ENCODE measurements around the gene LRCH4. TPM values are rescaled to one million over a fixed set of nuclear protein-coding genes. Genes with fewer than 3 reads are reported as not detected.

LRCH4 gene
- total and polyA plus RNA-seq, 2 donors (not counting 3 experiments of a cell fraction or from before 2014, with no cell fraction given): 32.1 to 56.1 TPM

DNA sequence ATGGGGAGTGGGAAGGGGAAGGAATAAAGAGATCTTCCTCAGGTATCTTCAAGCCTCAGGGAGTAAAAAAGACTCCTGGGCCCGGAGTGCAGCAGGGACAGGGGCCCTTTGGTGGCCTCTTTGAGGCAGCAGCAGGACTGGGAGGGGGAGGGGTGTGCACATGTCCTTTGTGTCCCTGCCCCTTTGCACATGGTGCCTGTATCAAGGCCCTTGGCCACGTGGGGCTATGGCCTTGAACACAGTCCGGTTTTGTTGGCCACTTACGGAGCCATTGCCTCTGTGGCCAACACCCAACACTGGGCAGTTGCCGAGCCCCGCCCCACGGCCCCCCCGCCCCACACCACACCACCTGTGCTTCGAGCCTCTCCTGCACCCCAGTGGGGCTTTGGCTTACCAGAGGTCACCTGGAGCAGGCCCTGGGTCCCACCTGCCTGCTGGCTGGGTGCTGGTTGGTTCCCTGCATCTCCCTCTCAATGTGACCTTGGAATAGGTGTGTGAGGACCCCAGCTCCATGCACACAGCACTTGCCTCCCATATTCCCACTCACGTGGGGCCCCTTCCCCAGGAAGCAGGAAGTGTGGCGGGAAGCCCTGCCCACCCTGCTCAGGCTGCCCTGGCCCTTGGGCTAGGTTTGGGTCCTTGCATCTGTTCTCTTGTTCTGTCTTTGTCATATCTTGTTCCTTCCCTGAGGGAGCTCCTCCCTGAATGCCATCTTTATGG lies 17.6 kb downstream of the LRCH4 start:
- no peak overlapping the region for H3K27ac ChIP-seq (ENCODE audit: insufficient read depth, low read depth, low read length)
- no peak overlapping the region for H3K9ac ChIP-seq (replicated peaks; ENCODE audit: extremely low read depth, insufficient read depth, low read length)
- dilution Hi-C loops (cut with MboI; ENCODE audit: extremely low pct_ligation_motif_present, low sequenced_read_pairs): no loop called here
- ChIA-PET CTCF (interaction anchor here (0.5 to 2.3 kb wide), 7 partner anchors 9 to 122 kb away, joined by 3 to 13 read pairs (median 4); partner anchors contain the start of genes FBXO24 and LRCH4), POLR2A (interaction anchor here (0.5 kb wide), 1 partner anchor 42 kb away, joined by 3 read pairs; no protein-coding TSS in a partner anchor)
- no peaks in the 10 kb centered on the region for H3K27me3 ChIP-seq (ENCODE audit: control insufficient read depth in 2 of 2, insufficient read depth in 2 of 2, low read length in 2 of 2)
- H2AFZ ChIP-seq (ENCODE audit: low read depth, low read length): no peak overlapping the region
- H3K36me3 ChIP-seq (ENCODE audit: control insufficient read depth in 2 of 2, extremely low read depth in 1 of 2, insufficient read depth in 2 of 2, low read length in 2 of 2): peaks cover 0 to 4% of the 10 kb centered on the region in 2 experiments
- intact Hi-C loops (cut with micrococcal nuclease): no loop called here
- H3K79me2 ChIP-seq (ENCODE audit: control insufficient read depth, insufficient read depth, low read length): no peaks in the 10 kb centered on the region
- DNase-seq (ENCODE audit: low read depth, low spot score) (no peak), FAIRE-seq (no peak)
- H3K4me3 ChIP-seq (replicated peaks in 1 of 3; ENCODE audit: insufficient read depth in 1 of 3, low read depth in 1 of 3, low read length in 3 of 3): no peak overlapping the region
- no peaks in the 10 kb centered on the region for H3K9me1 ChIP-seq (replicated peaks; ENCODE audit: control insufficient read depth, extremely low read depth, insufficient read depth, low read length)
- H3K4me2 ChIP-seq (ENCODE audit: insufficient read depth, low read length): no peak overlapping the region
- peaks cover 11% of the 10 kb centered on the region for H3K4me1 ChIP-seq (ENCODE audit: control insufficient read depth, extremely low read depth, insufficient read depth, low read length)
- no peaks in the 10 kb centered on the region for H3K9me3 ChIP-seq (replicated peaks; ENCODE audit: control insufficient read depth, insufficient read depth, low read length)
- BruUV-seq (replicated peaks): no TSS peak
- TF ChIP-seq FOS (IDR thresholded peaks at IDR 0.05; ENCODE audit: borderline replicate concordance, insufficient read depth, low read length) (no peak), POLR2A (IDR thresholded peaks at IDR 0.05; ENCODE audit: low read depth, low read length) (peak; percentile 16)
- H4K20me1 ChIP-seq (replicated peaks; ENCODE audit: control insufficient read depth, extremely low read depth, insufficient read depth, low read length): no peaks in the 10 kb centered on the region

- Histone ChIP-seq H3K79me2 (ENCODE audit: control insufficient read depth, insufficient read depth, low read length) (no peaks in the 10 kb centered on the region), H3K9ac (replicated peaks; ENCODE audit: extremely low read depth, insufficient read depth, low read length) (no peak overlapping the region), H3K27ac (ENCODE audit: insufficient read depth, low read depth, low read length) (no peak overlapping the region), H3K27me3 (ENCODE audit: control insufficient read depth in 2 of 2, insufficient read depth in 2 of 2, low read length in 2 of 2) (no peaks in the 10 kb centered on the region), H3K4me1 (ENCODE audit: control insufficient read depth, extremely low read depth, insufficient read depth, low read length) (peaks cover 11% of the 10 kb centered on the region), H3K4me2 (ENCODE audit: insufficient read depth, low read length) (no peak overlapping the region), H3K9me3 (replicated peaks; ENCODE audit: control insufficient read depth, insufficient read depth, low read length) (no peaks in the 10 kb centered on the region), H2AFZ (ENCODE audit: low read depth, low read length) (no peak overlapping the region), H3K36me3 (ENCODE audit: control insufficient read depth in 2 of 2, extremely low read depth in 1 of 2, insufficient read depth in 2 of 2, low read length in 2 of 2) (peaks cover 0 to 9% of the 10 kb centered on the region in 2 experiments), H3K9me1 (replicated peaks; ENCODE audit: control insufficient read depth, extremely low read depth, insufficient read depth, low read length) (no peaks in the 10 kb centered on the region), H3K4me3 (replicated peaks in 1 of 3; ENCODE audit: insufficient read depth in 1 of 3, low read depth in 1 of 3, low read length in 3 of 3) (no peak overlapping the region), H4K20me1 (replicated peaks; ENCODE audit: control insufficient read depth, extremely low read depth, insufficient read depth, low read length) (no peaks in the 10 kb centered on the region)
- no peak for DNase-seq (ENCODE audit: low read depth, low spot score)
- peak; percentile 16 for TF ChIP-seq POLR2A (IDR thresholded peaks at IDR 0.05; ENCODE audit: low read depth, low read length)
- no peak for TF ChIP-seq MYC (IDR thresholded peaks at IDR 0.05; ENCODE audit: low read depth, low read length)
- ChIA-PET POLR2A (no interaction called here), CTCF (interaction anchor here (2.1 to 2.3 kb wide), 2 partner anchors 18 to 98 kb away, joined by 7 to 13 read pairs; partner anchors contain the start of genes FBXO24 and LRCH4)
- no TSS peak for BruUV-seq (replicated peaks)
- dilution Hi-C loops (cut with MboI; ENCODE audit: extremely low pct_ligation_motif_present, low sequenced_read_pairs) (no loop called here), intact Hi-C loops (cut with micrococcal nuclease) (no loop called here)
- no peak for FAIRE-seq
These were observed 18.2 kb downstream of the LRCH4 start for GRCh38 chr7:100567751-100568175.
